SW480 (cell line): ENCODE results near the gene TPPP.
"Not testable (repeated sequence)": the region's sequence is repeated elsewhere in the genome, so short reads cannot be mapped to it uniquely, and the experiment has no call there.

Experiments used
- DNase-seq: peaks from one replicate; pipeline ENCODE4 v3.0.0-alpha.2; 2016; ENCODE audit warnings: low spot score

TPPP gene

GRCh38 chr5:692529-693041 lies 567 bp downstream of the TPPP start:
- DNase-seq = not testable (repeated sequence)

DNA sequence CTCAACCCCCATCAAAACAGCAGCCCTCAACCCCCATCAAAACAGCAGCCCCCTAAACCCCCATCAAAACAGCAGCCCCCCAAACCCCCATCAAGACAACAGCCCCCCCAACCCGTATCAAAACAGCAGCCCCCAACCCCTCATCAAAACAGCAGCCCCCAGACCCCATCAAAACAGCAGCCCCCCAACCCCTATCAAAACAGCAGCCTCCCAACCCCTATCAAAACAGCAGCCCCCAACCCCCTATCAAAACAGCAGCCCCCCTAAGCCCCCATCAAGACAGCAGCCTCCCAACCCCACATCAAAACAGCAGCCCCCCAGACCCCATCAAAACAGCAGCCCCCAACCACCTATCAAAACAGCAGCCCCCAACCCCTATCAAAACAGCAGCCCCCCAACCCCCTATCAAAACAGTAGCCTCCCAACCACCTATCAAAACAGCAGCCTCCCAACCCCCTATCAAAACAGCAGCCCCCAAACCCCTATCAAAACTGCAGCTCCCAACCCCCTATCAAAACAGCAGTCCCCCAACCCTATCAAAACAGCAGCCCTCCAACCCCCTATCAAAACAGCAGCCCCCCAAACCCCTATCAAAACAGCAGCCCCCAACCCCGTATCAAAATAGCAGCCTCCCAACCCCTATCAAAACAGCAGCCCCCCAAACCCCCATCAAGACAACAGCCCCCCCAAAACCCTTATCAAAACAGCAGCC lies 1.2 kb downstream of the TPPP start:
- no peak for DNase-seq

DNA sequence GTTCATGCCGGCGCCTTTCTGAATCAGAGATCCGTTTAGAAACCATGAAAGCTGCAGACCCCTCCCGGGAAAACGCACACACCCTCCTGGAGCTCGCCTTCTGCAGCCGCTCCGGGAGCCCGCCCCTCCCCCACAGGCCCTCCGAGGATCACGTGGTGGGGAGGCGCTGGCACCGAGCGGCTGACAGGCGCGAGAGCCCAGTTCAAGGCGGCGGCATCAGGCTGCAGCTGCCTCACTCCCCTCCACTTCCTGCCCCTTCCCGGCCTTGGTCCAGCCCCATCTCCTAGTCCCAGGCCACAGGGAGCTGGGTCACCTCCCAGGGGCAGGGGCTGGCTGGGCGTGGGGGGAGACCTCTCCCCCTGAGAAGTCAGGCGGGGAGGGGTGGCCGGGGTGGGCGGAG lies 2.1 kb downstream of the TPPP start:
- DNase-seq = not testable (repeated sequence)

GRCh38 chr5:690293-690692 lies 2.9 kb downstream of the TPPP start:
- DNase-seq = not testable (repeated sequence)

GRCh38 chr5:688348-689010 lies 4.7 kb downstream of the TPPP start:
- DNase-seq = not testable (repeated sequence)

DNA sequence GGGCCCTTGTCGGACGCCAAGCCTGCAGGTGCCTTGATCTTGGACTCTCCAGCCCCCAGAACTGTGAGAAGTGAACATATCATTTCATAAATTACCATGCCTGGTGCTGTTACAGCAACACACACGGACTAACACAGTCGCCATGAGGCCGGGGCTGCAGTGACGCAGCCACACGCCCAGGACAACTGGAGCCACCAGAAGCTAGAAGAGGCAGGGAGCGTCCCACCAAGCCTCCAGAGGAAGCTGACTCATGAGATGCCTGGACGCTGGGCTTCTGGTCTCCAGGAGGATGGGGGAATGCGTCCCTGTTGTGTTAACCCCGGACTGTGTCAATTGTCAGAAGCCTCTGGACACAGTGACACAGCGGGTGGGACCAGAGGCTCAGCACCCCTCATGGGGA lies 6.2 kb downstream of the TPPP start:
- not testable (repeated sequence) for DNase-seq

GRCh38 chr5:686172-686523 lies 7.0 kb downstream of the TPPP start:
- DNase-seq = not testable (repeated sequence)

- DNase-seq = no peak
These were observed 7.6 kb downstream of the TPPP start for GRCh38 chr5:685262-686171.

DNA sequence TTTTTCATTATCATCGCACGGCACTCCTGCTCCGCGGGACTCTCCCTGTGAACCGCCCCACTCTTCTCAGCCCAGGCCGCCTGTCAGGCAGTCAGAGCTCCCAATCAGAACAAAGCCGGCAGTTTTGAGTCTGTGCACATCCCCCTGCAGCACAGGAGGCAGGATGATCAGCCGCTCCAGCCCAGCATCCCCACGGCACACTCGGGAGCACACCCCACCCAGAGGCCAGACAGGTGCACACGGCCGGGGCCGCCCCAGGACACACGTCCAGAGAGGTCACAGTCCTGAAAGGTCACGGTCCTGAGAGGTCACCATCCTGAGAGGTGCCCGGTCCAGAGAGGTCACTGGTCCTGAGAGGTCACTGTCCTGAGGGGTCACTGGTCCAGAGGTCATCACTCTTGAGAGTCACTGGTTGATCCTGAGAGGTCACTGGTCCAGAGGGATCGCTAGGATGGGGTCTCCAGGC lies 8.4 kb downstream of the TPPP start:
- DNase-seq = no peak

DNA sequence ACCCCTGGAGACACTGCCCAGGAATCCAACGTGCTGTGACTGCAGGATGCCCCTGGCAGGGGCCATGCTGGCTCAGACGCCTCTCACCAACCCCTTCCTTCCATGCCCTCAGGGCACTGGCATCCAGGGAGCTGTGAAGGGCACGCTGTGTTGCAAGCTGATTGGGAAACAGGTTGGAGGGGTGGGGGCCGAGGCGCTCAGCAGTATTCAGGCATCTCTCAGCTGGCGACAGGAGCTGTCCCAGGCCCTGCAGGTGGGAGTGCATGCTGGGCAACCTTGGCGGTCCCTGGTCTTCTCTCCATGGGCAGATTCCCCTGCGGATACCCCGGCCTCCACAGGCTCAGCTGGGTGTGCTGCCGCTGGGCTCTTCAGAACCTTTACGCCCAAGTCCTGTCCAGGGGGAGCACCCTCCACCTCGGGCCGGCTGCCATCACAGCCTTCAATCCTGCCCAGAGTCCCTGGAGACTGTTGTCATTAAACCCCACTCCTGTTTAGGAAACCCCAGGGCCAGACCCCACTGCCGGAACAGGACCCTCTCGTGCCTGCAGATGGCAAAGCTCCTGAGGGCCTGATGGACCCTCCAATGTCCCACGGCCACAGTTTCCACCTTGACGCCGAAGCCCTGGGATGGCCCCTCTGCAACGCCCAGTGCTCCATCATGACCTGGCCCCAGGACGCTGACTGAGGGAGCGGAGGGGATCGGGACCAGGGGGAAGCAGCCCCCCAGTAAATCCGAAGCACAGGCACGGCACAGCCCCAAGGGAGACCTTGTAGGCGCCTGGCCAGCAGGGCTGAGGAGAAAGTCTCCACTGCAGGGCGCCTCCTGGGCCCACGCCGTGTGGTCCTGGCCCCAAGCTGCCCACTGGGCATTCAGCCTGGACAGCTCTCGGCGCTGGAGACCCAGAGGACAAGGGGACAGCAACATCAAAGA lies 9.3 kb downstream of the TPPP start:
- no peak for DNase-seq

GRCh38 chr5:682651-683358 lies 10.3 kb downstream of the TPPP start:
- DNase-seq = not testable (repeated sequence)

GRCh38 chr5:682216-682615 lies 10.9 kb downstream of the TPPP start:
- DNase-seq = not testable (repeated sequence)

GRCh38 chr5:681317-682191 lies 11.6 kb downstream of the TPPP start:
- DNase-seq = not testable (repeated sequence)

DNA sequence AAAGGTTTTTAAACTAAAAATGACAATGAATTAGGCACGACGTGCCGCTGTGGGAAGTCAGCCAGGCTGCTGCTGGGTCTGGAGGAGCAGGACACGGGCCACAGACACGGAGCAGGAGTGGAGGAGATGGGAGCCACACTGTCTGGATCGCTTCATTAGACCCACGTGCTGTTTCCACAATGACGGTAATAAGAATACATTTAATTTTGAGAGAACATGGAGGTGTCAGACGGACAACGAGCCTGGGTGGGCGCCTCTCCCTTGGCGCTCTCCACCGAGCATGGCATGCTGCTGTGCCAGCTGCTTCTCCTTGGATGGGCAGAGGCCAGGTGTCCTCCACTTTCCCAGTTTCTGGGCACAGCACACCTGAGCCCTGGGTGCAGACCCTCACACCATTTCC lies 12.3 kb downstream of the TPPP start:
- DNase-seq = not testable (repeated sequence)

DNA sequence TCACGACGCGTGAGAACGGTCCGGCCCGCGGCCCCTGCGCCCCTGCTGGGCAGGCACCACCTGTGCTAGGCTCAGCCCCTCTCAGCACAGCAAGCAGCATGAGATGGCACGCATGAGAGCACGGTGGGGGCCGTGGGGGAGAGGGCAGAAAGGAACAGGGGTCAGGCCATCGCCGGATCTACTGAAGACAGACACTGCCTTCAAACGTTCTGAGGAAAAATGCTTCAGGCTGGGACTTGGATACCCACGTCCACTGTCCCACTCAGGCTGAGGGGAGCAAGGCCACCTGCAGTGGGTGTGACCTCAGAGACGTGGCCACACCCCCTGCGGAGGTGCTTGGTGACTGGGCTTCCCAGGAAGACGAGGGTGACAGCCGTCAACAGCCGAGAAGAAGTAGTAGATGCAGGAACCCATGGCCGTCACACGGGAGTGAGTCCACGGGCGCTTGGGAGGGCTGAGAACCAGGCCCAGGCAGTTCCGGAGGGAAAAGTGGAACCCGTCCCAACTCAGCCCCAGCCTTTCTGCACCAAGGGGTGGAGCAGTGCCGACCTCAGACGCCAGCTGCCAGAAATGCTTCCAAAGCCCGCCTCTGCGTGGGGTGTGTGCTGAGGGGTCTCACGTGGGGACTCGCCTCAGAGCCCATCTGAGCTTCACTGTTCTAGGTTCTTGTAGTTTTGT lies 12.9 kb downstream of the TPPP start:
- not testable (repeated sequence) for DNase-seq

- DNase-seq = not testable (repeated sequence)
These were observed 13.8 kb downstream of the TPPP start for GRCh38 chr5:679166-679895.

DNA sequence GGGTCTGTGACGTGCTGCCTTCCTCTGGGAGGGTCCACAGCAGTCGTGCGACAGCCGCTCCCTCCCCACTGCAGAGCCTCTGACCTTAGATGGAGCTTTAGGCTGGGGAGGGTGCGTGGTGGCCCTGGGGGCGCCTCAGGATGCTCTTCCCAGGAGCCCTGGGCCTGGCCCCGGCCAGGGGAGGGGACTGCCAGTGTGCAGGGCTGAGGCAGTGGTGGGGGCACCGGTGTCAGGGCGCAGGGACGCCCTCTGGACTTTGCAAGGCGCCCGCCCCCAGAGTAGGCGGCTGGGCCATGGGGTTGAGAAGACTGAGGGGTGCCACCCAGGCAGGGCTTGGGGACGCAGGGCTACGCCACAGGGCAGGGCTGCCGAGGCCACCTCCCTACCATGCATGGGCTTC lies 14.6 kb downstream of the TPPP start:
- DNase-seq = not testable (repeated sequence)
